GM19023 (cell line): ENCODE data around the gene UCP3.

Experiments used
- ATAC-seq: cut with Tn5 transposase; IDR thresholded peaks from one replicate; pipeline ENCODE4 v1.9.1; 2021; ENCODE audit warnings: mild to moderate bottlenecking, moderate library complexity; ENCODE audit not compliant: unreplicated experiment

The UCP3 gene

DNA sequence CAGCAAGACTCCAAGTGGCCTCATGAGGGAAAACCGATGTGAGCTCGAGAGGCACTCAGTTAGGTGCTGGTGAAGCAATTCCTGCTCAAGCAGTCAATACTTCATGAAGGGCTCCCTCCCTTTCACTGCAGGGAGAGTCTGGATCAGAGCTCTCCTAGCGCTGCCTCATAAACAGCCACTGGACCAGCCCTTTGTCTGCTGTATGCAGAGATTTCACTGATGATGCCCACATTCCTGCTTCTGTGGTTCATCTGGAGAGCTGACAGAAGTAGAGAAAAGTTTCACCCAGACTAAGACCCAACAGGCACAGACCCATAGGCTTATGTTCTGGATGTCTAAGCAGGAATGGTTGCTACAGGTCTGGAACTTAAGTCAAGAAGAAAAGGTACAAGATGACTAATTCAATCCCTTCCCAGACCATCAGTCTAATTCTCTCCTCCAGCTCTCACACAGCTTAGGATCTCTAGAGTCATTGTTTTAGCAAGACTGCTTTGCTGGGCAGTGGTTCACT, 30.3 kb downstream of the UCP3 start:
- ATAC-seq: no peak

DNA sequence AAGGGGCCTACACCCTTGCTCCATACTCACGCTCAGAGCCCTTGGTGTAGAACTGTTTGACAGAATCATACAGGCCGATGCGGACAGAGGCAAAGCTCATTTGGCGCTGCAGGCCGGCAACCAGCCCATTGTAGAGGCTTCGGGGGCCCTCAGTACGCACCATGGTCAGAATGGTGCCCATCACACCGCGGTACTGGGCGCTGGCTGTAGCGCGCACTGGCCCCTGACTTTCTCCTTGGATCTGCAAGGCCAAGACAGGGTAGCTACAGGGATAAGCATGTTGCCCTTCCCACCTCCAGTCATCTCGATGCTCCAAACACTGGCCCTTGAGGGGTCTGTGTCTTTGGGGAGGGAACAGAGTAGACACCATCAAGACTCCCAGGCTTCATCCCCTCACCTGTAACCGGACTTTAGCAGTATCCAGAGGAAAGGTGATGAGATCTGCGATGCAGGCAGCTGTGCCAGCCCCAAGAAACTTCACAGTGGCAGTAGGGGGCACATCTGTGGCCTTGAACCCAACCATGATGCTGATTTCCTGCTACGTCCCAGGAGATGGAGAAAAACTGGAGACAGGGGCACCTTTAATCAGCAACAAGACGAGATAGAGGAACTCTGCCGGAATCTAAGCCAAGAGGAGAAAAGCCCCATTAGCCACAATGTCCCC, 30.9 kb downstream of the UCP3 start:
- ATAC-seq: no peak

DNA sequence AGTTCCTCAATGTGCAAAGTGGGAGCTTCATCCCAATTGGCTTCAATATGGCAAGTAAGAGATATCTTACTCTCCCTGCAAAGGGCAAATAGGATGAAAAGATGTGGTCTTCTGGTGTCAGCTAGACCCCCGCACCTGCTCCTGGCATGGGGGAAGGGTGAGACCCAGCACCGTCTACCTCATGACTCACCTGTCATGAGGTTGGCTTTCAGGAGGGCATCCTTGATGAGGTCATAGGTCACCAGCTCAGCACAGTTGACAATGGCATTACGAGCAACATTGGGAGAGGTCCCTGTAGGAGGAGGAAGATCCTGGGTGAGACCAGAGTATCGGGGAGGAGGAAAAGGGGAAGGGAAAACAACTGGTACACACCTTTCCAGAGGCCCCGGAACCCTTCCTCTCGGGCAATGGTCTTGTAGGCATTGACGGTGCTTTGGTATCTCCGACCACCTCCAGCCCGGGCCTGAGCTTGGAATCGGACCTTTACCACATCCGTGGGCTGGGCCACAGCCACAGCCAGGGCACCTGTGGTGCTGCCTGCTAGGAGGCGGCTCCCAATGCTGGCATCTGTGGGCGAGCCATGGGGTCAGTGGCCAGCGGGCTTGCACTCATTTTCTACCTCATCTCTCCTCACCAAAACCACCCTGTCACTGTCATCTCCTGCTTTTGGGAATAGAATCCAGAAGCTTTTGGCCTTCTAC, 32.3 kb downstream of the UCP3 start:
- no peak for ATAC-seq

DNA sequence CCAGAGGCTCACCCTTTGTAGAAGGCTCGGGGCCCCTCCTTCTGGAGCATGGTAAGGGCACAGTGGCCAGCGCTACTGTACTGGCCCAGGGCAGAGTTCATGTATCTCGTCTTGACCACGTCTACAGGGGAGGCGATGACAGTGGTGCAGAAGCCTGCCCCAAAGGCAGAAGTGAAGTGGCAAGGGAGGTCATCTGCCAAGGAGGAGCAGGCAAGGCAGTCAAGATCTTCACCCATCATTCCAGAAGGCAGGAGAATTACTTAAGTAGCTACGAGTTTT, 33.5 kb downstream of the UCP3 start:
- no peak for ATAC-seq

DNA sequence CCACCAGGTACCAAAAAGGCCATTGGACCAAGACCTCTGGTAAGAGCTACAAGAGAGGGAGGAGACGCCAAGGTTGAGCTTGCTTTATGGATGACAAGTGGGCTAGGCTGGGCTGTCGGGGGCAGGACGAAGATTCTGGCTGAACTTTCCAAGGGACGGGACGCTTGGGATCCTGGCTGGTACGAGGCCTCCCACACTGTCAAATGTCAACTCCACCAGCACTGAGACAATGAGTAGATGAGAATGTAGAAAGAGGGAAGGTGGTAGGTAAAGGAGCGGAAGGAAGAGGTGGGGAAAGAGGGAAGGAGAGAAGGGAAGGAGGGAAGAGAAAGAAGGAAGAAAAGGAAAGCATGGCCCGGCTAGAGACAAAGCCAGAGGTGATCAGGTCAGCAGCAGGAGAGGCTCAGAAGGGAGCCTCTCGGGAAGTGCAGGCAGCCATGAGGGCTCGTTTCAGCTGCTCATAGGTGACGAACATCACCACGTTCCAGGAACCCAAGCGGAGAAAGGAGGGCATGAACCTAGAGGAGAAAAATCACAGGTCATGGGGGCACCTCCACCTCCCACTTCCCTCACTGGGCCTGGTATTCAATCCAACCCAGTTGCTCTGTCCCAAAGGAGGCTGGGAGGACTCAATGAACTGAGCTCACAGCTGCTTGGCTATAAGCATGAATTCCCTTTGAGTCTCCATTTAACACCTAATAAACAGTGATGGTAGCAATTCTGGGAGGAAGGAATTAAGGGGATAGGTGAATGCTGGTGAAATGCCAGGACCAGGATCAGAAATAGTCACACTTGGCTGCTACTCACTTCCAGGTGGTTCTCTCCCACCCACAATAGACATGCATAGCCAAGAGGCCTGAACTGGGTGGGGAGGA, 34.0 kb downstream of the UCP3 start:
- ATAC-seq: no peak

DNA sequence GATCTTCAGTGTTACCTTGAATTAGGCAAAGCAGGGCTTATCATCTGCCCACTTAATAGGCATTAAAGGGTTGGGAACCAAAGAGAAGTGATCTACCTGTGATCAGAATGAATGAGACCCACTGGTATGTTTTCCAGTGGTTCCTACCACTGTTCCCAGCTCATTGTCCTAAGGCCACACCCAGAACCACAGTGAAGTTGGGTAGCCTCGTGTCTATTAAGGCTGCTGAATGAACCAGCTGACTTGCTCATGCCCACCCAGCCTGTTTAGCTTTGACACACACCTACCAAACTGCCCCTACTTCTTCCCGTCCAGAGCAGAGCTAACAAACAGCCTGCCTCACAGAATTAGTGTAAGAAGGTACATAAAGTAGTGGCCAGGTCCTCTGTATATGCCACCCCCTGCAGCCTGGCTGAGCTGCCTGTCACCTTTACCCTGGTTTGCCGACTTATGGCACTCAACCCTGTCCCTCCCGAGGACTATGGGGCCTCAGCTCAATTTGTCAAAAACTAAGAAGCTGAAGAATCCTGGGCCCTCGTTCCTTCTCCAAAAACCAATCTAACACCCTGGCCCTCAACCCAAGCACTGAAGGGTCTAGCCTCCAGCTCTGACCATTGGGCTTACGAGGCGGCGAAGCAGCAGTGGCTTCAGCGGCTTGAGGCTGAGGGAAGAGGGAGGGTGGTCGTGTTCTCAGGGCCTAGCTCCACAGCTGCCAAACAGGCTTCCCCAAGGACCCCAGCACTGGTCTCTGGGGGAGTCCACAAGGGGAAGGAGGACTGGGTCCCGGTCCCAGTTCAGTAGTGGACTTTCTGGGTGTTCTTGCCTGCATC, 36.0 kb downstream of the UCP3 start:
- ATAC-seq: no peak

DNA sequence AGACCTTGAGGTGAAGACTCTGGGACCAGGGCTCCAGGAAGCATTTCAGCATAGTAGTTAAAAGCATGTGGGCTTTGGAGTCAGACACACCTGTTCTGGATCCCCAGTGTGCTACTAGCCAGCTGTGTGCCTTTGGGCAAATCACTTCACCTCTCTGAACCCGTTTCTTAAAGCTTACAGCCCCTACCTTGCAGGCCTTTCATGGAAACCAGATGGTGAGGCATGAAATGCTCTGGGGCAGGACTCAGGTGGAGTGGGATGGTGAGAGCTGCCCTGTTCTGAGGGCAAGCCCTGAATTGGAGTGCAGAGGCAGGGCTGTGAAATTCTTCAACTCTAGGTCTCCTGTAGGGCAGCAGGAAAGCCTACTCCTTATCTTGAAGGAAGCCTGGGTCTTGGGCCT, 36.7 kb downstream of the UCP3 start:
- ATAC-seq: no peak

DNA sequence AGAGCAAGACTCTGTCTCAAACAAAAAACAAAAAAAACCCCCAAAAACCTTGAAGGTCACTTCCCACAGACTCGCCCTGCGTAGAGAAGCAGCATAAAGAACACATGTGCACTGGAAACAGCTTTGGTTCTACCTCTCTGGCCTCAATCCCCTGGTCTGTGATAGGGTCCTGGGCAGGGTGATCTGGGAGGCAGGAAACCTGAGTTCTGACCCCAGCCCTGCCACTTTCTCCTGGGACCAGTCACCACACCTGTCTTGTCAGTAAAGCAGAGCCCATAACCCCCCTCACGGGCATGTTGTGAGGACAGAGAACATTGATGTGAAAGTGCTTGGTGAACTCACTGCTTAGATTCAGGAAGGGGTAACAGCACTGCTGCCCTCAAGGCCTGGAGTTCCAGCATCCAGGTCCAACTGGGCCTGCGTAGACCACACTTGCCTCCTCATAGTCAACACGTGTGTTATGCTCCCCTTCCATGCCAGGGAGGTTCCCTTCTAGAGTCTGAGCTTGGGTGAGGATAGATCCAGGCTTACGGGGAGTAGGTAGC, 37.6 kb downstream of the UCP3 start:
- ATAC-seq: no peak

DNA sequence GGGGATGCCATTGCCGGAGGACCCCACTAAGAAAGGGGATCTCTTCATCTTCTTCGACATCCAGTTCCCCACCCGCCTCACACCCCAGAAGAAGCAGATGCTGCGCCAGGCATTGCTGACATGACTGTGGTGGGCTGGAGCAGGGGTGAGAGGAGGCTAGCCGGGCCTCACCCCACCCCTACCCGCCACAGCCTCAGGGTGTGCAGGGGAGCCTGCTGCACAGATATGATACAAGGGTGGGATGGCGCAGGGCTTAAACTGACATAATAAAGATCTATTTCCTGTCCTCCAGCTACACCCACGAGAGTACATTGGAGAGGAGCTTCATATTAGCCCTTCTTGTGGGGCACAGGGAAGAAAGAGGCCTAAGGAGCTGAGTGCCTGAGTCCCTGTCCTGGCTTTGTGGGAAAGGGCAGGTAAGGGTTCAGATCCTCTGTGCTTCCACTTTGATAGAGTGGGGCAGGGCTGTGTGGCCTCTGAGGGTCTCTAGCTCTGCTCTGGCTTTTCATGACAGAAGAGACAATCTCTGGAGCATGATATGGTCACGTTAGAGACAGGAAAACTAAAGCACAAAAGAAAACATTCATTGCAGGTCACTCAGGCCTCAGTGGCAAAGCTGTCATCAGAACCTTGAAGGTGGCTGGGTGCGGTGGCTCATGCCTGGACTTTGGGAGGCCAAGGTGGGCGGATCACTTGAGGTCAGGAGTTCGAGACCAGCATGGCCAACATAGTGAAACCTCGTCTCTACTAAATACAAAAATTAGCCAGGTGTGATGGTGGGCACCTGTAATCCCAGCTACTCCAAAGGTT, 38.7 kb downstream of the UCP3 start:
- ATAC-seq: no peak

DNA sequence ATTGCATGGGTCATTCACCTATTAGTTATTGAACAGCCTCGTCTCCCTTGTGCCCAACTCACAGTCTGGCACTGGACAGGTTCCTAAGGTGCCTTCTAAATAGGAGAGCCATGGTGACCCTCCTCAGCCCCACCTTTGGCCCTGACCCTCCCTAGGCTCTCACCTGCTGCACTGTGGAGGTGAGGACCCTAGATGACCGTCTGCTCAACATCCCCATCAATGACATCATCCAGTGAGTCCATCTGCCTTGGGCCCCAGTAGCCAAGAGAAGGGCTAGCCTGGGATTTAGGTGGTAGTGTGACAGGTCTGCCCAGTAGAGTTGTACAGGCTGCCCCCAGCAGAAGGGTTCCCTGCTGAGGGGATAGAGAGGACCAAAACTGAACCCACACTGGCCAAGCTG, 39.8 kb downstream of the UCP3 start:
- no peak for ATAC-seq

DNA sequence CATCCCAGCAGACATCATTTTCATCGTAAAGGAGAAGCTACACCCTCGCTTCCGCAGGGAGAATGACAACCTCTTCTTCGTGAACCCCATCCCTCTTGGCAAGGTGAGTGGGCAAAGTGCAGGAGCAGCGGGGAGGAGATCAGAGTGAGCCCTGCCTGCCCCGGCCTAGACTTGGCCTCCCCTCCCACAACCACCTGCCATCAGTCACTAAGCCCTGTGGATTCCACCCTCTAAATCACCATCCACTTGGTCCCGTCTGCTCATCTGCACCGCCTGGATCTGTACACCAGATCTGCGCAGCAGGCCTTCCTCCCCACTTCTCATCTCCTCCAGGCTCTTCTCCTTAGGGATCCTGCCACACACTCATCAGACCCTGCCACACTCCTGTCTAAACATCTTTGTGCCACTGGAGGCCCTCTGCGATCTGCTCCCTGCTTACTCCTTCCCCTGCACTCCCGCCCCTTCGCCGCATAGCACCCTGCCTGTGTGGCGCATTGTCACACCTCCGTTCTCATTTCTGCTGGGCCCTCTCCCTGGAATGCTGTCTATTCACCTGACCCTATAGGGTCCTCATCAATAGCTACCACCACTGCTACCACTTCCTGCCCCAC, 40.4 kb downstream of the UCP3 start:
- no peak for ATAC-seq

DNA sequence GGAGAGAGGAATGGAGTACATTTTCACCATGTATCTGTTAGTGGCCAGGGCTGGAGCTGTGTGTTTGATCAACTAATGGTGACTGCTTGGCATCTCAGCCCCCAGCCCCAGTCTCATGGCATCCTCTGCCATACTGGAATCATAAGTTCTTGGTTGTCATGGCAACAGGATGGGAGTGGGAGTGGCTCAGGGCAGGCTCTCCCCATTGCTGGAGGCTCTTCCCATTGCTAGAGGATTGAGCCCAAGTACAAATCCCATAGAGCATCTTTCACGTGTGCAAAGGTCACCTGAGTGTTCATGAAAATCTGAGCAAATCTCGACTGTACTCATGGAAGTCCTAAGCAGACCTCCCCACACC, 43.1 kb downstream of the UCP3 start:
- no peak for ATAC-seq

DNA sequence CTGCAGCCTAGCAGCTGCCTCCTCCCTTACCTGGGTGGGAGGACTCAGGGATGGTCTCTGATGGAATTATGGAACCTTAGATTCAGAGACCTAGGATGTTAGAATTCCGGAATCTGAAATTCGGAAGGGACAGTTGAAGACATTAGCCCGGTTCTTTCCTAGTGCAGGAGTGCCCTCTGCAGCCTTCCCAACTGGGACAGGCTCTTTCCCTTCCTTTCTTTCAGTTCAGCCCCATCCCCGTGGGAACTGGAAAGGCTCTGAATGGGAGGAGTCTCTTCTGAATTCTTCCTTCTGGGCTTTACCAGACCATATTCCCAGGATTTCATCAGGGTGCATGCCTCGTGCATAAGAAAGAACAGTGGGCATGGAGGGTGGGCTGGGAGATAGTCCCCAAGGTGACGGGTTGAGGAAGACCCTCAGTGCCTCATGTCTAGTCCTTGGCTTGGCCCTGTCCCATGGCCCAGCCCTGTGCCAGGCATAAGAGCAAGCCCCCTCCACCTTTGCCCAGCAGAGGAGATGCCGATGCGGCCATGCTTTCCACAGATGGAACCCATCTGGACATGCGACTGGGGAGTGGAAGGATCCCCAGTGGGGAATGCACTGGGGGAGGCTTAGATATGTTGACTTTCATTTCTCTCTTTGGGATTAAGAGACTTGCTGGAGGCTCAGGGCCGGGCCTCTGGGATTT, 43.7 kb downstream of the UCP3 start:
- ATAC-seq: no peak

DNA sequence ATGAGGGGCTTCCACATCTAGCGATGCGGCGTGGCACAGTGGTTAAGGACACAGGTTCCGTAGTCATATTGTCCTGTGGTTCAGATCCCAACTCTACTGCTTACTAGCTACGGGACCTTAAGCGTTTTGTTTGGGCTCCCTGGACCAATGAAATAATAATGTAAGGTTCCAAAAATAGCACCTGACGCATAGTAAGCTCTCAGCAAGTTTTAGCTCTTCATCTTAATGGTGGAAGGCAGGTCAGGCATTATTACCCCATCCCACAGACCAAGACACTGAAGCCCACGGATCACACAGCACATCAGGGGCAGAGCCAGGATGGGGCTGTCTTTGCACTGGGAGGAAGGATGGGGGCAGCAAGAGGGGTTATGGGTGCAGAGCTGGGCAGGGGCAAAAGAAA, 45.0 kb downstream of the UCP3 start:
- ATAC-seq: no peak

DNA sequence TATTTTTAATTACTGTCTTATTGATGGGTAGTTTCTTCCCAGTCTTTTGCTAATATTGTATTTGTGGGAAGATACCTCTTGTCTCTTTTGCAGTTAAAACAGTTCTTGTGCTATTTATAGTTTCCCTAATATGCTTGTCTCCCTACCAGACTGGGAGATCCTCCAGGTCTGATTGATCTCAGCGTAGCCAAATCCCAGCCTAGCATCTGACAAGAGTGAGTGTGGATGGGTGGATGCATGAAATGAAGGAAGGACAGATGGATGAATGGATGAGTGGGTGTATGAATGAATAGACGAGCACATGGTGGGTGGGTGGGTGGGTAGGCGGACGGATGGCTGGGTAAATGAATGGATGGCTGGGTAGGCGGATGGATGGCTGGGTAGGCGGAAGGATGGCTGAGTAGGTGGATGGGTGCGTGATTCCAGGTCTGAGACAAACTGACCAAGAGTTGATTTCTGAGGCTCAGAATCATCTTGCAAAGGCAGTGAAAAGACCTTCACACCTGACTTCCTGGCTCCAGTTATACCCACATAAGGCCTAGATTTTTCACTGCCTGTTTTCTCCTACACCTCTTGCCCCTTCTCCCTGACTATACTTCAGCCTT, 46.7 kb downstream of the UCP3 start:
- no peak for ATAC-seq

DNA sequence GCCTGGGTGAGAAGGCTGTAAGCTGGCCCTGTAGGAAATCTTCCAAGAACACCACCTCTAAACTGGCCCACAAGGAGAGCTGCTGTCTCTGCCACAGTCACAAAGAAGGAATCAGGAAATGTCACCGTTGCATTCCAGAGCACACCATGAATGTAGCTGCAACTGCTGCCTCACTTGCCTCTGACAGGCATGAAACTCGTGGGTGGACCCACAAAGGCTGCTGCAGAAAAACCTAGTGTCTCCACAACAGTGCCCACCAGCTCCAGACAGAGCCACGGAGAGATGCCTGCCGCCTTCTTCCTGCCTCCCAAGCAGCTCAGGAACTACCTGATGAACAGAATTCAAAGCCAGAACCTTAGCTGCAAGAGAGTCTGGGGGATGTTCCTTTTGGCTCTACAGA, 47.6 kb downstream of the UCP3 start:
- no peak for ATAC-seq

DNA sequence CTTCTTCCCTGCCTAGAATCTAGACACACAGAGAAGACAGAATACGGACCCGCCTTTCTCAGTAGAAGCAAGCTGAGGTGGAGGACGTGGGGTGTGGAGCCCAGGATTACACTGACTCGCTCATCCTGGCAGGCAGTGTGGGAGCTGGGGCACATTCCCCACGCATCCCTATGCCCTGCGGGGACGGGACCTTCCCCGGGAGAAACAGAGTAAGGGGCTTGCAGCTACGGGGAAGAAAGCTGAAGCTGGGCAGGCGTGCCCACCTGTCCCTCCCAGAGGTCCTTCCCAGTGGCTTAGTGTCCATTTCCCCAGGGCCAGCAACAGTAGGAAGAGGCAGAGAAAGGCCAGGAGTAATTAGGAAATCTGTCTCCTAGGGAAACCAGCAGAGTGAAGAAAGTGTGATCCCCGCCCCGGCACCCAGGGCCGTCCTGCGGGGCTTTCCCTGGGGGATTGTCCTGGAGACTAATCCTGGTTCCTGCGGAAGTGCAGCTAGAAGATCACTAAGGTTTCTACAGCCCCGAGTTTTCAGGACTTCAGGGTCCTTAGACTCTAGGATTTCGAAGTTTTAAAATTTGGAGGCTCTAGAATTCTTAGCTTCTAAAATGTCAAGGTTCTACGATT, 50.3 kb downstream of the UCP3 start:
- no peak for ATAC-seq

DNA sequence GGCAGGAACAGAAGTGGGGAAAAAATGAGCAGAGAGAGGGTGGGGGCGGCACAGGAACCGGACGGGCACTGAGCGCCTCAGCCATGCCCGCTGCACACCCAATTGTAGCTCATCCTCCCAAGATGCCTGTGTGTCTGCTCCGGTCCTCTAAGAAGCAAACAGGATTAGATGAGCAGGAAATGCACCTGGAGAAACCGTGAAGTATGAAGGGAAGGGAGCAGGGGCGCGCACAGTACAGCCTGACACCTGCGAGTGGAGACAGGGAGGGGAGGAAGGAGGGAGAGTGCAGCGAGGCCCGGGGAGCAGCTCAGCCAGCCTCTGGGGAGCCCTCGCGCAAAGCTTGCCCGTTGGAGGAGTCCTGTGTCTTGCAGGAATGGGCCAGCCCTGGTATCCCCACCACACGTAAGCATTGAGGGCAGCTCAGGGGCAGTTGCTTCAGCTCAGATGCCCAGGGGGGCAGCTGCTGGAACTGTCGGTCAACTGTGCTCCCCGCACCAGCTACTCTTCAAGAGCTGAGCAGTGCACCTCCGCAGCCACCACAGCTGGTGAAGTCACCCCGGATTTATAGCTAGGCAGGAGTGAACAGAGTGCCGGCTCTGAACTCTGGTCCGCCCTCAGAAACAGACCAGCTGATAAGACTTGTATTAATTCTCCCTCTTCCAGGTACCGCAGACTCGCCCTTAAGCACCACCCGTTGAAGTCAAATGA, 51.1 kb downstream of the UCP3 start:
- no peak for ATAC-seq
